ENCODE results near the gene KCNQ1.

GRCh38 chr11:2578929-2579270, 134.1 kb downstream of the KCNQ1 start:
- TF ChIP-seq CTCF (conservative IDR thresholded peaks at IDR 0.05 in 1 of 2, IDR thresholded peaks at IDR 0.05 in 1 of 2; ENCODE audit: low read depth in 1 of 2, low read length in 2 of 2) (no peak), EZH2 (IDR thresholded peaks at IDR 0.05; ENCODE audit: low read length, missing control alignments) (no peak)

Data from fibroblast of lung (primary cell).